ENCODE results near the gene SAA1. TPM values are rescaled to one million over a fixed set of nuclear protein-coding genes. Genes with fewer than 3 reads are reported as not detected.

The SAA1 gene
- total RNA-seq, 2 experiments from 2014 or later, result not detected

GRCh38 chr11:18222814-18223421 lies 43.1 kb upstream of the SAA1 start:
- Histone ChIP-seq H3K4me2 (ENCODE audit: low read length) (no peak overlapping the region), H3K36me3 (ENCODE audit: insufficient read depth, low read length) (peaks cover 36% of the 10 kb centered on the region), H3K79me2 (ENCODE audit: insufficient read depth, low read depth, low read length) (peaks cover 15% of the 10 kb centered on the region), H3K4me1 (ENCODE audit: insufficient read depth, low read length, poor library complexity, severe bottlenecking) (peaks cover 51% of the 10 kb centered on the region), H3K9me2 (ENCODE audit: insufficient read depth, low read length) (no peaks in the 10 kb centered on the region), H3K9me3 (ENCODE audit: low read length) (peaks cover 36% of the 10 kb centered on the region; the same call in 1 of the 2 replicates), H3K27ac (ENCODE audit: low read depth, low read length, poor library complexity, severe bottlenecking) (no peak overlapping the region), H3K4me3 (ENCODE audit: low read depth, low read length, poor library complexity, severe bottlenecking) (no peak overlapping the region), H4K20me1 (ENCODE audit: insufficient read depth, low read length) (no peaks in the 10 kb centered on the region), H2AFZ (ENCODE audit: low read length) (0 out of 2 replicates have a peak overlapping the region, but pooled peaks have one; percentile 52)
- intact Hi-C loops (cut with micrococcal nuclease; ENCODE audit: unreplicated experiment), result no loop called here
- TF ChIP-seq CTCF (conservative IDR thresholded peaks at IDR 0.05; ENCODE audit: low read length), result no peak
- no peak for TF ChIP-seq EZH2phosphoT487 (IDR thresholded peaks at IDR 0.05; ENCODE audit: borderline replicate concordance, low read depth, low read length)
- POLR2A ChIA-PET, result interaction anchor here (0.6 to 2.2 kb wide), 2 partner anchors 172 to 1130 kb away, joined by 3 to 6 read pairs; partner anchors contain the start of gene LDHA
- BruUV-seq (replicated peaks), result no TSS peak
- DNase-seq (ENCODE audit: low spot score), result no peak
- CTCF ChIA-PET (ENCODE audit: unreplicated experiment), result interaction anchor here (0.6 kb wide), 1 partner anchor 78 kb away, joined by 3 read pairs; no protein-coding TSS in a partner anchor

GRCh38 chr11:18223591-18224387 lies 42.3 kb upstream of the SAA1 start:
- peak overlapping the region; percentile 52; the same call in 1 of the 2 replicates for H2AFZ ChIP-seq (ENCODE audit: low read length)
- no peak for TF ChIP-seq CTCF (conservative IDR thresholded peaks at IDR 0.05; ENCODE audit: low read length)
- no peak for TF ChIP-seq EZH2phosphoT487 (IDR thresholded peaks at IDR 0.05; ENCODE audit: borderline replicate concordance, low read depth, low read length)
- ChIA-PET POLR2A (interaction anchor here (0.6 to 2.3 kb wide), 7 partner anchors 8 to 376 kb away, joined by 3 to 7 read pairs (median 6); partner anchors contain the start of gene LDHA), CTCF (ENCODE audit: unreplicated experiment) (interaction anchor here (0.6 kb wide), 1 partner anchor 77 kb away, joined by 3 read pairs; no protein-coding TSS in a partner anchor)
- H3K9me3 ChIP-seq (ENCODE audit: low read length), result peaks cover 36% of the 10 kb centered on the region; the same call in 1 of the 2 replicates
- H3K4me1 ChIP-seq (ENCODE audit: insufficient read depth, low read length, poor library complexity, severe bottlenecking), result peaks cover 60% of the 10 kb centered on the region
- DNase-seq (ENCODE audit: low spot score), result no peak
- intact Hi-C loops (cut with micrococcal nuclease; ENCODE audit: unreplicated experiment), result no loop called here
- H3K79me2 ChIP-seq (ENCODE audit: insufficient read depth, low read depth, low read length), result peaks cover 22% of the 10 kb centered on the region
- no TSS peak for BruUV-seq (replicated peaks)
- peaks cover 36% of the 10 kb centered on the region for H3K36me3 ChIP-seq (ENCODE audit: insufficient read depth, low read length)
- no peak overlapping the region for H3K4me3 ChIP-seq (ENCODE audit: low read depth, low read length, poor library complexity, severe bottlenecking)
- H3K4me2 ChIP-seq (ENCODE audit: low read length), result 0 out of 2 replicates have a peak overlapping the region, but pooled peaks have one; percentile 7
- no peaks in the 10 kb centered on the region for H4K20me1 ChIP-seq (ENCODE audit: insufficient read depth, low read length)
- H3K9me2 ChIP-seq (ENCODE audit: insufficient read depth, low read length), result no peaks in the 10 kb centered on the region
- peak overlapping the region; percentile 100 for H3K27ac ChIP-seq (ENCODE audit: low read depth, low read length, poor library complexity, severe bottlenecking)
